ENCODE results near the gene CHST8. TPM values are rescaled to one million over a fixed set of nuclear protein-coding genes. Genes with fewer than 3 reads are reported as not detected.

The CHST8 gene
- total RNA-seq, 2 donors from 2014 or later: 1.6 to 3.8 TPM

DNA sequence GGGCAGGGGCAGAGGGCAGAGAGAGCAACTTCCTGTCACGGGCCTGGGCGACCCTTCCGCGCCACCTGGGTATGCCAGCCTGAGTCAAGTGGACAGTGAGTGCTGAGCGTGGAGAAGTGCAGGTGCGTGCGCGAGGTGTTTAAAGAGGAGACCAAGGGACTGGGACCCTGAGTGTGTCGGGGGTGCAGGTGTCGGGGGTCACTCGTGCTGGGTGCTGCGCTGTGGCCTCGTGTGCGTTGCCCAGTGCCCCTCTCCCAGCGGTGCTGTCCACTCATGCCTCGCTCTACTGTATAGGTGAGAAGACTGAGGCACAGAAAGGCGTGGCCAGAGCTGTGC, 156.0 kb downstream of the CHST8 start:
- no peaks in the 10 kb centered on the region for H3K36me3 ChIP-seq (ENCODE audit: control insufficient read depth, insufficient read depth, low read length)
- Mint-ChIP-seq H3K4me1 (peaks cover 12% of the 10 kb centered on the region), H3K27me3 (ENCODE audit: insufficient read depth) (peaks cover 20% of the 10 kb centered on the region), H3K4me3 (no peak overlapping the region), H3K27ac (no peak overlapping the region), H3K9me3 (no peaks in the 10 kb centered on the region), H3K36me3 (ENCODE audit: low read depth) (no peaks in the 10 kb centered on the region)
- TF ChIP-seq, protein P1, sequence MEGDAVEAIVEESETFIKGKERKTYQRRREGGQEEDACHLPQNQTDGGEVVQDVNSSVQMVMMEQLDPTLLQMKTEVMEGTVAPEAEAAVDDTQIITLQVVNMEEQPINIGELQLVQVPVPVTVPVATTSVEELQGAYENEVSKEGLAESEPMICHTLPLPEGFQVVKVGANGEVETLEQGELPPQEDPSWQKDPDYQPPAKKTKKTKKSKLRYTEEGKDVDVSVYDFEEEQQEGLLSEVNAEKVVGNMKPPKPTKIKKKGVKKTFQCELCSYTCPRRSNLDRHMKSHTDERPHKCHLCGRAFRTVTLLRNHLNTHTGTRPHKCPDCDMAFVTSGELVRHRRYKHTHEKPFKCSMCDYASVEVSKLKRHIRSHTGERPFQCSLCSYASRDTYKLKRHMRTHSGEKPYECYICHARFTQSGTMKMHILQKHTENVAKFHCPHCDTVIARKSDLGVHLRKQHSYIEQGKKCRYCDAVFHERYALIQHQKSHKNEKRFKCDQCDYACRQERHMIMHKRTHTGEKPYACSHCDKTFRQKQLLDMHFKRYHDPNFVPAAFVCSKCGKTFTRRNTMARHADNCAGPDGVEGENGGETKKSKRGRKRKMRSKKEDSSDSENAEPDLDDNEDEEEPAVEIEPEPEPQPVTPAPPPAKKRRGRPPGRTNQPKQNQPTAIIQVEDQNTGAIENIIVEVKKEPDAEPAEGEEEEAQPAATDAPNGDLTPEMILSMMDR (conservative IDR thresholded peaks at IDR 0.05): no peak
- no peaks in the 10 kb centered on the region for H3K4me1 ChIP-seq (ENCODE audit: control insufficient read depth, insufficient read depth, low read length)
- H3K9me3 ChIP-seq (ENCODE audit: control insufficient read depth, low read length): no peaks in the 10 kb centered on the region
- H3K4me3 ChIP-seq (ENCODE audit: low read length): no peak overlapping the region
- H3K27me3 ChIP-seq (ENCODE audit: control insufficient read depth, insufficient read depth, low read length, poor library complexity, severe bottlenecking): no peaks in the 10 kb centered on the region
- DNase-seq: no peak
- H3K27ac ChIP-seq (ENCODE audit: low read depth, low read length): no peak overlapping the region
- no peak overlapping the region for H3K9ac ChIP-seq (ENCODE audit: extremely low read depth, low read length, poor library complexity, severe bottlenecking)
- WGBS, 2 experiments (ENCODE audit: insufficient coverage in 1 of 2, insufficient read length in 1 of 2): 73 to 91% methylated on average over 11 to 17 of the region's 17 CpGs

DNA sequence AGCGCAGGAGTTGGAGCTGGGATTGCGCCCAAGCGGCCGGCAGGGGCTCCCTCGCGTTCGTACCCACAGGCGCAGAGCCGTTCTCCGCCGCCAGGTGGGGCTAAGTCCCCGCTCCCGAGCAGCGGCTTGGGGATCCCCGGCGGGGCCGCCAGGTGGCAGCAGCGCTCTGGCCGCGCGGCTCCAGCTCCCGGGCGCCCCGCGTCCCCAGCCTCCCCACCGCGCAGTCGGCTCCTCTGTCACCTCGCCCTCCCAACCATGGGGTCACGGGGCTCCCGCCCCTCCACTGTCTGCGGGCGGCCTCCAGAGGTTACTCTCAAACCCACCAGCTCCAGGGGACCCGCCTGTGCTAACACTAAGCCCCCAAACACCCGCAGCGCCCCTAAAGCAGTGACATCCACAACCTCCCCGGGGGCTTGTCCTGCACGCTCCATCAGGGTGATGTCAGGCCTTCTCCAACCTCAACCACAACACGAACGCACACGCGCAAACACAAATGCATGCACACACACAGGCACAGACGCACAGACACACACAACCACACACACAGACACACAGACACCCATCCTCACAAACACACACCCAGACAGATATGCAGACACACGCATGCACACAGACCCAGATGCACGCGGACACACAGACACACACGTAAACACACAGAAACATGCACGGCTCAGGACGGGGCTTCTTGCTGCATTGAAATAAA, 156.5 kb downstream of the CHST8 start:
- DNase-seq: peak; percentile 93
- WGBS, 2 experiments (ENCODE audit: insufficient coverage in 1 of 2, insufficient read length in 1 of 2): 18 to 29% methylated on average over 31 to 49 of the region's 49 CpGs
- no peak overlapping the region for H3K27ac Mint-ChIP-seq
- H3K36me3 ChIP-seq (ENCODE audit: control insufficient read depth, insufficient read depth, low read length): no peaks in the 10 kb centered on the region
- H3K36me3 Mint-ChIP-seq (ENCODE audit: low read depth): no peaks in the 10 kb centered on the region
- peaks cover 12% of the 10 kb centered on the region for H3K4me1 Mint-ChIP-seq
- H3K4me3 ChIP-seq (ENCODE audit: low read length): no peak overlapping the region
- H3K9me3 ChIP-seq (ENCODE audit: control insufficient read depth, low read length): no peaks in the 10 kb centered on the region
- H3K27ac ChIP-seq (ENCODE audit: low read depth, low read length): no peak overlapping the region
- H3K4me3 Mint-ChIP-seq: peak overlapping the region; percentile 5
- no peak overlapping the region for H3K9ac ChIP-seq (ENCODE audit: extremely low read depth, low read length, poor library complexity, severe bottlenecking)
- no peaks in the 10 kb centered on the region for H3K9me3 Mint-ChIP-seq
- TF ChIP-seq, protein P1 (conservative IDR thresholded peaks at IDR 0.05): peak; percentile 100
- peaks cover 20% of the 10 kb centered on the region for H3K27me3 Mint-ChIP-seq (ENCODE audit: insufficient read depth)
- no peaks in the 10 kb centered on the region for H3K27me3 ChIP-seq (ENCODE audit: control insufficient read depth, insufficient read depth, low read length, poor library complexity, severe bottlenecking)
- no peaks in the 10 kb centered on the region for H3K4me1 ChIP-seq (ENCODE audit: control insufficient read depth, insufficient read depth, low read length)

DNA sequence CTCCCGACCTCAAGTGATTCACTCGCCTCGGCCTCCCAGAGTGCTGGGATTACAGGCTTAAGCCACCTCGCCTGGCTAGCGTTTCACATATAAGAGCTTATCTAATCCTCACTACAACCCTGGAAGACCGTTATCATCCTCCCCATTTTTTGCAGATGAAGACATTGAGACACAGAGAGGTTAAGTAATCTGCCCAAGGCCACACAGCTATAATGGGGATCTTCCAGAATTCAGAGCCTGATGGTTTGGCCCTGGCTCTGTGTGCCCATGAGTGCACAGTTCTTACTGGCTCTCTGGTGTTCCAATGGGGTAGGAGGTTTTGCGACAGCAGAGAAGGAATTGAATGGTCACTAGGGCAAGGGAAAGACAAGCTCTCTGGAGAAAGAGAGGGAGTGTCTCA, 158.1 kb downstream of the CHST8 start:
- TF ChIP-seq, protein P1 (conservative IDR thresholded peaks at IDR 0.05): no peak
- no peak overlapping the region for H3K9ac ChIP-seq (ENCODE audit: extremely low read depth, low read length, poor library complexity, severe bottlenecking)
- H3K4me1 Mint-ChIP-seq: peaks cover 12% of the 10 kb centered on the region
- no peak overlapping the region for H3K4me3 Mint-ChIP-seq
- H3K9me3 Mint-ChIP-seq: no peaks in the 10 kb centered on the region
- no peaks in the 10 kb centered on the region for H3K9me3 ChIP-seq (ENCODE audit: control insufficient read depth, low read length)
- H3K36me3 Mint-ChIP-seq (ENCODE audit: low read depth): no peaks in the 10 kb centered on the region
- no peak overlapping the region for H3K4me3 ChIP-seq (ENCODE audit: low read length)
- H3K27me3 ChIP-seq (ENCODE audit: control insufficient read depth, insufficient read depth, low read length, poor library complexity, severe bottlenecking): no peaks in the 10 kb centered on the region
- no peak for DNase-seq
- H3K27ac Mint-ChIP-seq: no peak overlapping the region
- no peaks in the 10 kb centered on the region for H3K36me3 ChIP-seq (ENCODE audit: control insufficient read depth, insufficient read depth, low read length)
- 94 to 97% methylated on average over 6 to 7 of the region's 7 CpGs for WGBS, 2 experiments (ENCODE audit: insufficient coverage in 1 of 2, insufficient read length in 1 of 2)
- H3K27ac ChIP-seq (ENCODE audit: low read depth, low read length): no peak overlapping the region
- H3K27me3 Mint-ChIP-seq (ENCODE audit: insufficient read depth): peaks cover 20% of the 10 kb centered on the region
- H3K4me1 ChIP-seq (ENCODE audit: control insufficient read depth, insufficient read depth, low read length): no peaks in the 10 kb centered on the region

Measured in endodermal cell (in vitro differentiated cells).